Kidney tubule cell (primary cell): ENCODE measurements around the gene PPP2R5D.
"Not testable (repeated sequence)": the region's sequence is repeated elsewhere in the genome, so short reads cannot be mapped to it uniquely, and the experiment has no call there.

ENCODE experiments used
- DNase-seq: peaks from one replicate; pipeline ENCODE4 v3.0.0-alpha.2; 2018; ENCODE audit warnings: low spot score

Gene PPP2R5D

GRCh38 chr6:42984001-42984923 is at the start of gene PPP2R5D:
Gene PPP2R5D, plus strand, starts transcription at chr6:42984570. Its CDS starts 108 bp downstream, at chr6:42984678.
- DNase-seq: peak; percentile 99

- no peak for DNase-seq
Observed at GRCh38 chr6:42935322-42935721, 49.0 kb upstream of the PPP2R5D start.

- DNase-seq: no peak
Observed at GRCh38 chr6:42936398-42936797, 48.0 kb upstream of the PPP2R5D start.

- peak; percentile 49 for DNase-seq
Observed at GRCh38 chr6:42937548-42938427, 46.6 kb upstream of the PPP2R5D start.

- DNase-seq: no peak
Observed at GRCh38 chr6:42938428-42938796, 46.0 kb upstream of the PPP2R5D start.

- DNase-seq: no peak
Observed at GRCh38 chr6:42938987-42939809, 45.2 kb upstream of the PPP2R5D start.

- no peak for DNase-seq
Observed at GRCh38 chr6:42939810-42940167, 44.6 kb upstream of the PPP2R5D start.

- no peak for DNase-seq
Observed at GRCh38 chr6:42940493-42941045, 43.8 kb upstream of the PPP2R5D start.

GRCh38 chr6:42941356-42941755 is 43.0 kb upstream of the PPP2R5D start:
- DNase-seq: not testable (repeated sequence)

GRCh38 chr6:42942444-42942843 is 41.9 kb upstream of the PPP2R5D start:
- DNase-seq: no peak

GRCh38 chr6:42947950-42948349 is 36.4 kb upstream of the PPP2R5D start:
- no peak for DNase-seq

- DNase-seq: no peak
Observed at GRCh38 chr6:42952389-42952788, 32.0 kb upstream of the PPP2R5D start.

- DNase-seq: not testable (repeated sequence)
Observed at GRCh38 chr6:42954405-42954804, 30.0 kb upstream of the PPP2R5D start.

GRCh38 chr6:42958125-42958524 is 26.2 kb upstream of the PPP2R5D start:
- no peak for DNase-seq

GRCh38 chr6:42959917-42960242 is 24.5 kb upstream of the PPP2R5D start:
- no peak for DNase-seq

- DNase-seq: peak; percentile 62
Observed at GRCh38 chr6:42960243-42961019, 23.9 kb upstream of the PPP2R5D start, which contains the start of gene GNMT. Gene GNMT, plus strand, starts transcription at chr6:42960754. Its CDS starts 14 bp downstream, at chr6:42960768.

GRCh38 chr6:42961020-42961470 is 23.3 kb upstream of the PPP2R5D start:
- DNase-seq: no peak

GRCh38 chr6:42962096-42962495 is 22.3 kb upstream of the PPP2R5D start:
- no peak for DNase-seq

GRCh38 chr6:42962502-42963178 is 21.7 kb upstream of the PPP2R5D start:
- DNase-seq: no peak

GRCh38 chr6:42963179-42963854 is 21.1 kb upstream of the PPP2R5D start:
- DNase-seq: no peak
